Activated T-helper 2 cell treated with anti-CD3 and anti-CD28 coated beads, Interferon-gamma antibody, Interleukin-2, Interleukin-4, amounts not matched to agents 10 μg/mL and 5 μg/mL and 100 μg/mL, durations not matched to agents 14 hours and 24 hours and 36 hours (primary cell): ENCODE measurements around the gene SIN3A. TPM values are rescaled to one million over a fixed set of nuclear protein-coding genes. Genes with fewer than 3 reads are reported as not detected.
"Not testable (repeated sequence)": the region's sequence is repeated elsewhere in the genome, so short reads cannot be mapped to it uniquely, and the experiment has no call there.

Source experiments
- DNase-seq: peaks from one replicate; pipeline ENCODE4 v3.0.0; 2021; ENCODE audit warnings: low spot score
- H3K27ac Mint-ChIP-seq: one replicate; pipeline ENCODE4 v1.8.0; 2021; ENCODE audit warnings: mixed read lengths
- H3K27me3 Mint-ChIP-seq: one replicate; pipeline ENCODE4 v1.8.0; 2021; ENCODE audit warnings: low read depth, mixed read lengths
- H3K36me3 Mint-ChIP-seq: one replicate; pipeline ENCODE4 v1.8.0; 2021; ENCODE audit warnings: low read depth, mixed read lengths
- H3K4me1 Mint-ChIP-seq: one replicate; pipeline ENCODE4 v1.8.0; 2021; ENCODE audit warnings: low read depth, mixed read lengths
- H3K4me3 Mint-ChIP-seq: one replicate; pipeline ENCODE4 v1.8.0; 2021; ENCODE audit warnings: low read depth, mild to moderate bottlenecking, moderate library complexity, mixed read lengths
- H3K9me3 Mint-ChIP-seq: one replicate; pipeline ENCODE4 v1.8.0; 2021; ENCODE audit warnings: mixed read lengths
- intact Hi-C: fragments of 100-400 bp; cut with micrococcal nuclease; formaldehyde crosslinking; loops from one replicate; pipeline ENCODE4 v1.15.1; 2023
- total RNA-seq: library from RNA; stranded (reverse); gene quantifications from 2 replicates; pipeline ENCODE4 v1.2.3, GENCODE V29; 2022

SIN3A gene
- total RNA-seq, 1 donor from 2014 or later, result 94.6 TPM

GRCh38 chr15:75347222-75348033 lies 104.1 kb downstream of the SIN3A start:
- H3K4me3 Mint-ChIP-seq, result peak overlapping the region; percentile 71
- peaks cover 14% of the 10 kb centered on the region for H3K27me3 Mint-ChIP-seq
- DNase-seq, result no peak
- intact Hi-C loops, result no loop called here
- H3K9me3 Mint-ChIP-seq, result peaks cover 10% of the 10 kb centered on the region
- H3K36me3 Mint-ChIP-seq, result peaks cover 33% of the 10 kb centered on the region
- peaks cover 19% of the 10 kb centered on the region for H3K4me1 Mint-ChIP-seq
- H3K27ac Mint-ChIP-seq, result no peak overlapping the region

GRCh38 chr15:75346796-75347221 lies 104.7 kb downstream of the SIN3A start, which contains the start of gene NEIL1:
Gene NEIL1 (plus strand): TSS chr15:75347039. CDS start chr15:75348906, 1,867 bp downstream.
- Mint-ChIP-seq H3K27ac (no peak within 1 kb of the TSS), H3K4me3 (peak within 1 kb of the TSS; percentile 71), H3K4me1 (peaks cover 19% of the 10 kb centered on the region), H3K9me3 (peaks cover 10% of the 10 kb centered on the region), H3K36me3 (peaks cover 28% of the 10 kb centered on the region), H3K27me3 (peaks cover 14% of the 10 kb centered on the region)
- intact Hi-C loops, result no loop called here
- no peak for DNase-seq

GRCh38 chr15:75343953-75344352 lies 107.5 kb downstream of the SIN3A start:
- H3K4me1 Mint-ChIP-seq, H3K4me3 Mint-ChIP-seq, intact Hi-C loops, H3K9me3 Mint-ChIP-seq, DNase-seq, H3K27ac Mint-ChIP-seq: not testable (repeated sequence)
- Mint-ChIP-seq H3K36me3 (peaks cover 10% of the 10 kb centered on the region), H3K27me3 (peaks cover 14% of the 10 kb centered on the region)

- Mint-ChIP-seq H3K27me3 (peaks cover 10% of the 10 kb centered on the region), H3K4me1 (peaks cover 5% of the 10 kb centered on the region), H3K9me3 (no peaks in the 10 kb centered on the region), H3K27ac (no peak overlapping the region), H3K4me3 (no peak overlapping the region), H3K36me3 (peaks cover 8% of the 10 kb centered on the region)
- no peak for DNase-seq
- intact Hi-C loops, result no loop called here
Measured at GRCh38 chr15:75342221-75342620, 109.3 kb downstream of the SIN3A start.

GRCh38 chr15:75339531-75340240 lies 111.8 kb downstream of the SIN3A start:
- Mint-ChIP-seq H3K36me3 (peaks cover 5% of the 10 kb centered on the region), H3K4me3 (no peak overlapping the region), H3K27ac (no peak overlapping the region), H3K9me3 (no peaks in the 10 kb centered on the region), H3K4me1 (peaks cover 10% of the 10 kb centered on the region), H3K27me3 (no peaks in the 10 kb centered on the region)
- no peak for DNase-seq
- intact Hi-C loops, result no loop called here

GRCh38 chr15:75338661-75339240 lies 112.7 kb downstream of the SIN3A start:
- peaks cover 5% of the 10 kb centered on the region for H3K36me3 Mint-ChIP-seq

GRCh38 chr15:75335705-75336355 lies 115.7 kb downstream of the SIN3A start, which contains the start of gene COMMD4:
Gene COMMD4 (plus strand): TSS chr15:75336063. CDS start chr15:75336090, 27 bp downstream.
- DNase-seq, result peak; percentile 80
- Mint-ChIP-seq H3K36me3 (peaks cover 5% of the 10 kb centered on the region), H3K4me1 (peaks cover 10% of the 10 kb centered on the region), H3K9me3 (no peaks in the 10 kb centered on the region), H3K4me3 (peak within 1 kb of the TSS; percentile 97), H3K27me3 (no peaks in the 10 kb centered on the region), H3K27ac (peak within 1 kb of the TSS; percentile 94)
- intact Hi-C loops, result no loop called here

More at GRCh38 chr15:75338661-75339240, 112.7 kb downstream of the SIN3A start:
- H3K9me3 Mint-ChIP-seq, result no peaks in the 10 kb centered on the region
- H3K27ac Mint-ChIP-seq, result no peak overlapping the region
- peaks cover 10% of the 10 kb centered on the region for H3K4me1 Mint-ChIP-seq
- H3K4me3 Mint-ChIP-seq, result no peak overlapping the region
- DNase-seq, result no peak
- intact Hi-C loops, result no loop called here
- H3K27me3 Mint-ChIP-seq, result no peaks in the 10 kb centered on the region

GRCh38 chr15:75335313-75335704 lies 116.2 kb downstream of the SIN3A start:
- Mint-ChIP-seq H3K36me3 (peaks cover 5% of the 10 kb centered on the region), H3K27me3 (no peaks in the 10 kb centered on the region), H3K4me1 (peaks cover 10% of the 10 kb centered on the region), H3K4me3 (peak overlapping the region; percentile 97), H3K9me3 (no peaks in the 10 kb centered on the region), H3K27ac (no peak overlapping the region)
- DNase-seq, result no peak
- intact Hi-C loops, result no loop called here

GRCh38 chr15:75333654-75334419 lies 117.7 kb downstream of the SIN3A start:
- intact Hi-C loops, DNase-seq, H3K27me3 Mint-ChIP-seq, H3K27ac Mint-ChIP-seq, H3K4me1 Mint-ChIP-seq, H3K36me3 Mint-ChIP-seq, H3K4me3 Mint-ChIP-seq, H3K9me3 Mint-ChIP-seq: not testable (repeated sequence)

GRCh38 chr15:75332093-75332492 lies 119.4 kb downstream of the SIN3A start:
- H3K9me3 Mint-ChIP-seq, H3K27ac Mint-ChIP-seq, DNase-seq, H3K27me3 Mint-ChIP-seq, H3K36me3 Mint-ChIP-seq, H3K4me1 Mint-ChIP-seq, intact Hi-C loops, H3K4me3 Mint-ChIP-seq: not testable (repeated sequence)

GRCh38 chr15:75329571-75329970 lies 121.9 kb downstream of the SIN3A start:
- H3K36me3 Mint-ChIP-seq, result no peaks in the 10 kb centered on the region
- DNase-seq, result no peak
- intact Hi-C loops, result no loop called here
- H3K9me3 Mint-ChIP-seq, result no peaks in the 10 kb centered on the region
- no peak overlapping the region for H3K4me3 Mint-ChIP-seq
- H3K4me1 Mint-ChIP-seq, result no peaks in the 10 kb centered on the region
- H3K27me3 Mint-ChIP-seq, result peaks cover 4% of the 10 kb centered on the region
- no peak overlapping the region for H3K27ac Mint-ChIP-seq
